ENCODE measurements around the gene ATAD1. TPM values are rescaled to one million over a fixed set of nuclear protein-coding genes. Genes with fewer than 3 reads are reported as not detected.

Gene ATAD1
- total RNA-seq, 1 experiment from 2014 or later = 62.0 TPM

GRCh38 chr10:87771871-87772500 lies 46.0 kb downstream of the ATAD1 start:
- no peaks in the 10 kb centered on the region for H3K27me3 ChIP-seq (ENCODE audit: control insufficient read depth, insufficient read depth, low read length)
- TF ChIP-seq TCF7L2 (IDR thresholded peaks at IDR 0.05; ENCODE audit: low read depth, low read length) = no peak
- TF ChIP-seq, protein P1, sequence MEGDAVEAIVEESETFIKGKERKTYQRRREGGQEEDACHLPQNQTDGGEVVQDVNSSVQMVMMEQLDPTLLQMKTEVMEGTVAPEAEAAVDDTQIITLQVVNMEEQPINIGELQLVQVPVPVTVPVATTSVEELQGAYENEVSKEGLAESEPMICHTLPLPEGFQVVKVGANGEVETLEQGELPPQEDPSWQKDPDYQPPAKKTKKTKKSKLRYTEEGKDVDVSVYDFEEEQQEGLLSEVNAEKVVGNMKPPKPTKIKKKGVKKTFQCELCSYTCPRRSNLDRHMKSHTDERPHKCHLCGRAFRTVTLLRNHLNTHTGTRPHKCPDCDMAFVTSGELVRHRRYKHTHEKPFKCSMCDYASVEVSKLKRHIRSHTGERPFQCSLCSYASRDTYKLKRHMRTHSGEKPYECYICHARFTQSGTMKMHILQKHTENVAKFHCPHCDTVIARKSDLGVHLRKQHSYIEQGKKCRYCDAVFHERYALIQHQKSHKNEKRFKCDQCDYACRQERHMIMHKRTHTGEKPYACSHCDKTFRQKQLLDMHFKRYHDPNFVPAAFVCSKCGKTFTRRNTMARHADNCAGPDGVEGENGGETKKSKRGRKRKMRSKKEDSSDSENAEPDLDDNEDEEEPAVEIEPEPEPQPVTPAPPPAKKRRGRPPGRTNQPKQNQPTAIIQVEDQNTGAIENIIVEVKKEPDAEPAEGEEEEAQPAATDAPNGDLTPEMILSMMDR (IDR thresholded peaks at IDR 0.05) = peak; percentile 74
- in situ Hi-C loops (cut with HindIII; ENCODE audit: low pct_unique_long_range_greater_than_20kb, low sequenced_read_pairs) = no loop called here
- H3K9me3 ChIP-seq (ENCODE audit: control insufficient read depth, insufficient read depth, low read depth, low read length) = no peaks in the 10 kb centered on the region
- BruUV-seq (replicated peaks) = no TSS peak
- intact Hi-C loops (cut with micrococcal nuclease; ENCODE audit: unreplicated experiment) = loop anchor here (2.0 kb wide), 2 partner anchors 115 to 239 kb away; no protein-coding TSS in a partner anchor
- no peaks in the 10 kb centered on the region for H3K4me1 ChIP-seq (ENCODE audit: control insufficient read depth, insufficient read depth, low read length)
- DNase-seq (ENCODE audit: low read depth, low spot score) = no peak
- H3K27ac ChIP-seq (ENCODE audit: low read length) = no peak overlapping the region
- ATAC-seq = peak; percentile 67
- peaks cover 22% of the 10 kb centered on the region; the same call in 1 of the 2 replicates for H3K36me3 ChIP-seq (ENCODE audit: control insufficient read depth, insufficient read depth, low read length)
- no peak overlapping the region for H3K4me3 ChIP-seq (ENCODE audit: low read depth in 2 of 2, low read length in 2 of 2)
- ChIA-PET POLR2A (no interaction called here), CTCF (interaction anchor here (0.7 to 1.2 kb wide), 2 partner anchors 47 to 109 kb away, joined by 3 to 7 read pairs; no protein-coding TSS in a partner anchor)

DNA sequence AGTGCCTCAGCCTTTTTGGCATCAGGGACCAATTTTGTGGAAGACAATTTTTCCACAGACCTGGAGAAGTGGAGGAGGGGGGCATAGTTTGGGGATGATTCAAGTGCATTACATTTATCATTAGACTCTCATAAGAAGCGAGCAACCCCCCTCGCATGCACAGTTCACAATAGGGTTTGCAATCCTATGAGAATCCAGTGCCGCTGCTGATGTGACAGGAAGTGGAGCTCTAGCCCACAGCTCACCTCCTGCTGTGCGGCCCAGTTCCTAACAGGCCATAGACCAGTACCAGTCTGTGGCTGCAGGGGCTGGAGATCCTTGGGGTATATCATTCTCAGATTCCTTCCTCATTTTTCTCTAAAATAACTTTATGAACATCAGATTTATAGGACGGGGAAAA lies 50.8 kb downstream of the ATAD1 start:
- DNase-seq (ENCODE audit: low read depth, low spot score) (no peak), ATAC-seq (no peak)
- H3K27ac ChIP-seq (ENCODE audit: low read length) = no peak overlapping the region
- ChIA-PET CTCF (no interaction called here), POLR2A (no interaction called here)
- TF ChIP-seq SIN3A (IDR thresholded peaks at IDR 0.05; ENCODE audit: borderline replicate concordance, insufficient read depth, low read depth, low read length) (no peak), POLR2AphosphoS5 (IDR thresholded peaks at IDR 0.05; ENCODE audit: low read depth, low read length) (no peak), TCF7L2 (IDR thresholded peaks at IDR 0.05; ENCODE audit: low read depth, low read length) (no peak)
- TF ChIP-seq, protein P1 (IDR thresholded peaks at IDR 0.05) = no peak
- TF ChIP-seq, protein P2, sequence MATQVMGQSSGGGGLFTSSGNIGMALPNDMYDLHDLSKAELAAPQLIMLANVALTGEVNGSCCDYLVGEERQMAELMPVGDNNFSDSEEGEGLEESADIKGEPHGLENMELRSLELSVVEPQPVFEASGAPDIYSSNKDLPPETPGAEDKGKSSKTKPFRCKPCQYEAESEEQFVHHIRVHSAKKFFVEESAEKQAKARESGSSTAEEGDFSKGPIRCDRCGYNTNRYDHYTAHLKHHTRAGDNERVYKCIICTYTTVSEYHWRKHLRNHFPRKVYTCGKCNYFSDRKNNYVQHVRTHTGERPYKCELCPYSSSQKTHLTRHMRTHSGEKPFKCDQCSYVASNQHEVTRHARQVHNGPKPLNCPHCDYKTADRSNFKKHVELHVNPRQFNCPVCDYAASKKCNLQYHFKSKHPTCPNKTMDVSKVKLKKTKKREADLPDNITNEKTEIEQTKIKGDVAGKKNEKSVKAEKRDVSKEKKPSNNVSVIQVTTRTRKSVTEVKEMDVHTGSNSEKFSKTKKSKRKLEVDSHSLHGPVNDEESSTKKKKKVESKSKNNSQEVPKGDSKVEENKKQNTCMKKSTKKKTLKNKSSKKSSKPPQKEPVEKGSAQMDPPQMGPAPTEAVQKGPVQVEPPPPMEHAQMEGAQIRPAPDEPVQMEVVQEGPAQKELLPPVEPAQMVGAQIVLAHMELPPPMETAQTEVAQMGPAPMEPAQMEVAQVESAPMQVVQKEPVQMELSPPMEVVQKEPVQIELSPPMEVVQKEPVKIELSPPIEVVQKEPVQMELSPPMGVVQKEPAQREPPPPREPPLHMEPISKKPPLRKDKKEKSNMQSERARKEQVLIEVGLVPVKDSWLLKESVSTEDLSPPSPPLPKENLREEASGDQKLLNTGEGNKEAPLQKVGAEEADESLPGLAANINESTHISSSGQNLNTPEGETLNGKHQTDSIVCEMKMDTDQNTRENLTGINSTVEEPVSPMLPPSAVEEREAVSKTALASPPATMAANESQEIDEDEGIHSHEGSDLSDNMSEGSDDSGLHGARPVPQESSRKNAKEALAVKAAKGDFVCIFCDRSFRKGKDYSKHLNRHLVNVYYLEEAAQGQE (IDR thresholded peaks at IDR 0.05; ENCODE audit: insufficient read depth in 1 of 2, low read depth in 2 of 2, low read length in 1 of 2) = no peak
- no peaks in the 10 kb centered on the region for H3K4me1 ChIP-seq (ENCODE audit: control insufficient read depth, insufficient read depth, low read length)
- in situ Hi-C loops (cut with HindIII; ENCODE audit: low pct_unique_long_range_greater_than_20kb, low sequenced_read_pairs) = no loop called here
- BruUV-seq (replicated peaks) = no TSS peak
- no peaks in the 10 kb centered on the region for H3K9me3 ChIP-seq (ENCODE audit: control insufficient read depth, insufficient read depth, low read depth, low read length)
- peaks cover 19% of the 10 kb centered on the region; the same call in 1 of the 2 replicates for H3K36me3 ChIP-seq (ENCODE audit: control insufficient read depth, insufficient read depth, low read length)
- no peak overlapping the region for H3K4me3 ChIP-seq (ENCODE audit: low read depth in 2 of 2, low read length in 2 of 2)
- intact Hi-C loops (cut with micrococcal nuclease; ENCODE audit: unreplicated experiment) = no loop called here
- no peaks in the 10 kb centered on the region for H3K27me3 ChIP-seq (ENCODE audit: control insufficient read depth, insufficient read depth, low read length)

Measured in Panc1 (cell line).